NCI-H1105 treated with DMSO at 0.1 percent for 48 hours (cell line): Measurements from ENCODE around the gene CACNA2D3.
"Not testable (repeated sequence)": the region's sequence is repeated elsewhere in the genome, so short reads cannot be mapped to it uniquely, and the experiment has no call there.

Source experiments
- DNase-seq: peaks from one replicate; lab custom pipeline; 2025; lab: John Stamatoyannopoulos, UW

CACNA2D3 gene

DNA sequence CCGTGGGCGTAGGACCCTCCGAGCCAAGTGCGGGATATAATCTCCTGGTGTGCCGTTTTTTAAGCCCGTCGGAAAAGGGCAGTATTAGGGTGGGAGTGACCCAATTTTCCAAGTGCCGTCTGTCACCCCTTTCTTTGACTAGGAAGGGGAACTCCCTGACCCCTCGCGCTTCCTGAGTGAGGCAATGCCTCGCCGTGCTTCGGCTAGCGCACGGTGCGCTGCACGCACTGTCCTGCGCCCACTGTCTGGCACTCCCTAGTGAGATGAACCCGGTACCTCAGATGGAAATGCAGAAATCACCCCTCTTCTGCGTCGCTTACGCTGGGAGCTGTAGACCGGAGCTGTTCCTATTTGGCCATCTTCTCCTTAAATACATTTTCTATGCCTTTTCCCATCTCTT lies 342.2 kb downstream of the CACNA2D3 start:
- not testable (repeated sequence) for DNase-seq

- no peak for DNase-seq
Observed at GRCh38 chr3:54476891-54477290, 354.5 kb downstream of the CACNA2D3 start.

GRCh38 chr3:54481606-54482365 lies 359.4 kb downstream of the CACNA2D3 start:
- no peak for DNase-seq

DNA sequence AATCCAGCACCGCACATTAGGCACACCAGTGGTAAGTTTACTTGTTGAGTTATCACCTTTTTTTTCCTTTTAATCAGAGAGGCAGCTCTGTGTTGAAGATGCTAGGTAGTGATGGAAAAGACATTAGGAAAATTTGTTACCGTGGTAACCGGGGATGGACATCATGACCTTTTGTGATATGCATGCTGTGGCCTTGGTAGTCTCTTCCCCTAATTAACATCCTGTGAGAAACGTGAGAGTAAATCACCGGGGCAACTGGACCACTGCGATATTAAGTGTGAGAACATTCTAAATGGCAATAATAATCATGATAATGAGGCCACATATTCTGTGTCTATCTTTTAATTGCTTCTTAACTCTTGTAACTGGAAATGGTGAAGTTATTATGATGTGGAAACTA lies 362.0 kb downstream of the CACNA2D3 start:
- no peak for DNase-seq

- no peak for DNase-seq
Observed at GRCh38 chr3:54486317-54486716, 364.0 kb downstream of the CACNA2D3 start.

DNA sequence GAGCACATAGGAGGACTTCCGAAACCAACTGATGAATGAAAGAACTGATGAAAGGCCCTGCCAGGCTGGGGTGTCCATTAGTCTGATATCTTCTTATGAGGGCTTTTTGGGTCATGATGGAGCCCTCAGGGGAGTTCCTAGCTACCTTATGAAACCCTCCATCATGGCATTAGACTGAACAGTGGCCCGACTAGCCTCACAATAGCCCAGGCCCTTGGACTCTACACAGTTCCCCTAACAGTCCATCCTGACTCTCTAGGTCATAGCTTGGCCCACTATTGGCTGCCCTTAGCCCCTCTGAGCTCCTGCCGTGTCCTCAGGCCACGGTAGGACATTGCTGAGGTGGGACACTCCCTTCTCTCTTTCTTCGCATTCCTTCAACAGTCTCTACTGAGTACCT lies 365.9 kb downstream of the CACNA2D3 start:
- DNase-seq, result no peak

- DNase-seq, result no peak
Observed at GRCh38 chr3:54494209-54494608, 371.9 kb downstream of the CACNA2D3 start.

GRCh38 chr3:54506603-54507002 lies 384.3 kb downstream of the CACNA2D3 start:
- DNase-seq, result no peak

GRCh38 chr3:54507876-54508460 lies 385.6 kb downstream of the CACNA2D3 start:
- no peak for DNase-seq

- DNase-seq, result no peak
Observed at GRCh38 chr3:54510506-54510905, 388.2 kb downstream of the CACNA2D3 start.

DNA sequence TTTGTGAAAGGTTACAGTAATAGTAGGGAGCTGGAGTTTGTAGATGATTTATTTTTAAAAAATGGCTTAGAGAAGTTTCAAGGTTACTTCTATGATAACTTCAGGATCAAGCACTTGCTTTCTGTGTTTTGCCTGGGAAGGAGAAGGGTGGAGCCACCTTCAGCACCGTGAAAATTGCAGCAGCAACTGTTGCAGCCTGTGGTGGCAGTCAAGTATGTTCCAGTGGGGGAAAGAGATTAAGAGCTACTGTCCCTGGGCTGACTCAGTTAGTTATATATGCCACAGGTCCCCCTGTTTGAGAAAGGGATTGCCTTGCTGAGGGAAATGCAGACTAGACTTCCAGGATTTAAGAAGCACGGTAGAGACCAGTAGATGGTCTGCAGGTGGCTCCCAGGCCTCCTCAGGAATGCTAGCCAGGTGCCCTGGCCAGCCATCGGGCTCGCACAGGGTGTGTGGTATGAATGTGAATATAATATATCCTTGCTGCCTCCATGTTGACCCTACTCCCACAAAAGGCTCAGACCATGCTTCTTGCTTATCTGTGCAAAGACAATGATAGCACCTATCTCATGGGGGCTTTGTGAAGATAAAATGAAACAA lies 389.5 kb downstream of the CACNA2D3 start:
- no peak for DNase-seq

- no peak for DNase-seq
Observed at GRCh38 chr3:54514006-54514405, 391.7 kb downstream of the CACNA2D3 start.

GRCh38 chr3:54514416-54514815 lies 392.1 kb downstream of the CACNA2D3 start:
- no peak for DNase-seq

- no peak for DNase-seq
Observed at GRCh38 chr3:54515441-54516213, 393.3 kb downstream of the CACNA2D3 start.

GRCh38 chr3:54517424-54517823 lies 395.1 kb downstream of the CACNA2D3 start:
- DNase-seq, result no peak

GRCh38 chr3:54518011-54518675 lies 395.8 kb downstream of the CACNA2D3 start:
- no peak for DNase-seq

- no peak for DNase-seq
Observed at GRCh38 chr3:54519493-54519892, 397.1 kb downstream of the CACNA2D3 start.

- no peak for DNase-seq
Observed at GRCh38 chr3:54520060-54520459, 397.7 kb downstream of the CACNA2D3 start.

- DNase-seq, result no peak
Observed at GRCh38 chr3:54527521-54527920, 405.2 kb downstream of the CACNA2D3 start.

DNA sequence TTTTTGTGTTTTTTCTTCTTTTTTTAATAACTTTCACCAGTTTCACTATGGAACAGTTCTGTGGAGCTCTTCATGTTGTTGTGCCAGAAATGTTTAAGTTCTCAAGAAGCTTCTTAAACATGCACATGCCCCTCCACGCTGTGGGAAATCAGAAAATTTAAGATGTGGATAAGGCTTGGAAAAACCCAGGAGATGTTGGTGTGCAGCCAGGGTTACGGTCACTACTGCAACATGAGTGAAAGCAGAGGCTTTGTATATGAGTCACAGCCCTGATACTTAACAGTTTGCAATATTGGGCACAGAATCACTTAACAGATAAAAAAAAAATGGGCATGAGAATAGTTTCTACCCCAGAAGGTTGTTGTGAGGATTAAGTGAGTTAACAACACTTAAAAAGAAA lies 405.6 kb downstream of the CACNA2D3 start:
- no peak for DNase-seq

DNA sequence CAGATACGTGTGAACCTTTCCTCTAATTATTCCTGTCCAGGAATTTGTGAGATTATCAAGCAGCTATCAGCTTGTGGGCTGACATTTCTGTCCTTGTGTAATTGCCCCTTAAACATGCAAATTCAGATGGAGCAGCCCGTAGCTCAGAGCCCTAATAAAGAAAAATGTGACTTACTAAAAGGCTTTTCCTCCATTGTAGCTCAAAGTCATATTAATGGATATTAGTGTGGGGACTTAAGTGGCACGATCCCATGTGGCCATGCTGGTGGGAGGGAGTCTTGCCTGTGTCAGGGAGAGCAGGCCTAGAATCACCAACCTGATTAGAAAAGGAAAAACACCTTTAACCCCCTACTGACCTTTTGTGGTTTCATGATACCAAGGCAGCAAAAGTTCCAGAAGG lies 406.3 kb downstream of the CACNA2D3 start:
- DNase-seq, result no peak

GRCh38 chr3:54530091-54530490 lies 407.7 kb downstream of the CACNA2D3 start:
- DNase-seq, result no peak
